Measurements from ENCODE around the gene EIF3A.
"Not testable (repeated sequence)": the region's sequence is repeated elsewhere in the genome, so short reads cannot be mapped to it uniquely, and the experiment has no call there.

EIF3A gene, protein sequence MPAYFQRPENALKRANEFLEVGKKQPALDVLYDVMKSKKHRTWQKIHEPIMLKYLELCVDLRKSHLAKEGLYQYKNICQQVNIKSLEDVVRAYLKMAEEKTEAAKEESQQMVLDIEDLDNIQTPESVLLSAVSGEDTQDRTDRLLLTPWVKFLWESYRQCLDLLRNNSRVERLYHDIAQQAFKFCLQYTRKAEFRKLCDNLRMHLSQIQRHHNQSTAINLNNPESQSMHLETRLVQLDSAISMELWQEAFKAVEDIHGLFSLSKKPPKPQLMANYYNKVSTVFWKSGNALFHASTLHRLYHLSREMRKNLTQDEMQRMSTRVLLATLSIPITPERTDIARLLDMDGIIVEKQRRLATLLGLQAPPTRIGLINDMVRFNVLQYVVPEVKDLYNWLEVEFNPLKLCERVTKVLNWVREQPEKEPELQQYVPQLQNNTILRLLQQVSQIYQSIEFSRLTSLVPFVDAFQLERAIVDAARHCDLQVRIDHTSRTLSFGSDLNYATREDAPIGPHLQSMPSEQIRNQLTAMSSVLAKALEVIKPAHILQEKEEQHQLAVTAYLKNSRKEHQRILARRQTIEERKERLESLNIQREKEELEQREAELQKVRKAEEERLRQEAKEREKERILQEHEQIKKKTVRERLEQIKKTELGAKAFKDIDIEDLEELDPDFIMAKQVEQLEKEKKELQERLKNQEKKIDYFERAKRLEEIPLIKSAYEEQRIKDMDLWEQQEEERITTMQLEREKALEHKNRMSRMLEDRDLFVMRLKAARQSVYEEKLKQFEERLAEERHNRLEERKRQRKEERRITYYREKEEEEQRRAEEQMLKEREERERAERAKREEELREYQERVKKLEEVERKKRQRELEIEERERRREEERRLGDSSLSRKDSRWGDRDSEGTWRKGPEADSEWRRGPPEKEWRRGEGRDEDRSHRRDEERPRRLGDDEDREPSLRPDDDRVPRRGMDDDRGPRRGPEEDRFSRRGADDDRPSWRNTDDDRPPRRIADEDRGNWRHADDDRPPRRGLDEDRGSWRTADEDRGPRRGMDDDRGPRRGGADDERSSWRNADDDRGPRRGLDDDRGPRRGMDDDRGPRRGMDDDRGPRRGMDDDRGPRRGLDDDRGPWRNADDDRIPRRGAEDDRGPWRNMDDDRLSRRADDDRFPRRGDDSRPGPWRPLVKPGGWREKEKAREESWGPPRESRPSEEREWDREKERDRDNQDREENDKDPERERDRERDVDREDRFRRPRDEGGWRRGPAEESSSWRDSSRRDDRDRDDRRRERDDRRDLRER (N-terminal part only)

DNA sequence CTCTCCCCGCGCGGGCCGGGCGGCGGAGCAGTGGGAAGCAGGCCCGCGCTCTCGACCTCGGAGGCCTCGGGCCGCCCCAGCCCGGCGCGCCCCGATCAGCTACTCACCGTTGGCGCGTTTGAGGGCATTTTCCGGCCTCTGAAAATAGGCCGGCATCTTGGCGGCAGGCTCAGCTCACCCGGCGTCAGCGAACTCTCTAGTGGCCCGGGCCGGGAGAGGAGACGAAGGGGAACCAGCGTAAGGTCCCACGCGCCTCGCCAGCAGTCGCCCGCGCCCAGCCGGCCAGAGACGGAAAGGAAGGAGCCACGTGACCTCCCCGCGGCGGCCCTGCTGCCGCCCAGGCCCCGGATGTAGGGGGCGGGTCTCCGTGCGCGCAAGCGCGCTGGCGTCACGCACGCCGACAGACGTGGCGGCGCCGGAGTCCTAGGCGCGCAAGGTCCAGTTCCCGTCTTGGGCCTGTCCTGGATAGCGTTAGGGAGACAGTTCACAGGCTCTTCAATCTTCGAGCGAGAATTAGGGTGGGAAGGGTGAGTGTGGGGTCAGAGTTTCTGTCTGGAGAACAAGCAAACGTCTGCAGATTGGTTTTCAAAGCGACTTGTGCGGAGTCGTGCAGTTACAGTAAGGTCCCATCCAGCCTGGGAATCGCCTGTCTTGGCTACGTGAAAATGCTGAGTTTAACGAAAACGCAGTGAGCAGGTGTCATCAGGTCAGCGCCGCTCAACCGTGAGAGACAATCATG, at the start of gene EIF3A:
TSS of gene EIF3A (minus strand) at position 297 of the 739 bp plus-strand sequence. CDS start at position 156, 141 bp downstream.
- DNase-seq = peak; percentile 75 to 89 (median 81)

- no peak for DNase-seq
Observed at GRCh38 chr10:119129721-119130120, 49.1 kb upstream of the EIF3A start.

GRCh38 chr10:119125942-119126341, 45.3 kb upstream of the EIF3A start:
- no peak for DNase-seq

GRCh38 chr10:119120875-119121274, 40.3 kb upstream of the EIF3A start:
- no peak for DNase-seq

- DNase-seq = no peak
Observed at GRCh38 chr10:119120413-119120867, 39.8 kb upstream of the EIF3A start.

DNA sequence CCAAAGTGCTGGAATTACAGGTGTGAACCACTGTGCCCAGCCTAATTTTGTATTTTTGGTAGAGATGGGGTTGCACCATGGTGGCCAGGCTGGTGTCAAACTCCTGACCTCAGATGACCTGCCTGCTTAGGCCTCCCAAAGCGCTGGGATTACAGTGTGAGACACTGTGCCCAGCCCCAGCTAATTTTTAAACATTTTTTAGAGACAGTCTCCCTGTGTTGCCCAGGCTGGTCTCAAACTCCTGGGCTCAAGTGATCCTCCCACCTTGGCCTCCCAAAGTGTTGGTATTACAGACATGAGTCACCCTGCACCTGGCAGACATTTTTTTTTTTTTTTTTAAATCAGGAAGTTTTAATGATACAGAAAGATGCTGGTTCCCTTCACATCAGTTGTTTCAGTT, 38.8 kb upstream of the EIF3A start:
- DNase-seq = no peak

DNA sequence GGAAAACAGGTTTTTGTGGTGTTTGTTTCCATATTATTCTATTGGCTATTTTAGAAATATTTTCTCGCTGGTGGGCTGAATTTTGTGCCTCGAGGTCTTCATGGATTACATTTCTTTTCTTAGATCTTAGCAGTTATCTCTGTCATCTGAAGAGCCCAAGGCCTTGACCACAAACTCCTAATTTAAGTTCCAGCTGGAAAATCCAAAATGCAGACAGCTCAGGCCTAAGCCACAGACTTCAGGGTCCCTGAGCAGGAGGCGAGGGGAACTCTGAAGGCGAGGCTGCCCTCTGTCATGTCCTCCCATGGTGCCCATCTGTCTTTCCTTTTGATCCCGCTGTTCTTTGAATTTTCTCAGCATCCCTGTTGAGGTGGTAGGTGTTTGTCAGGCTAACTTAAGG, 37.6 kb upstream of the EIF3A start:
- no peak for DNase-seq

DNA sequence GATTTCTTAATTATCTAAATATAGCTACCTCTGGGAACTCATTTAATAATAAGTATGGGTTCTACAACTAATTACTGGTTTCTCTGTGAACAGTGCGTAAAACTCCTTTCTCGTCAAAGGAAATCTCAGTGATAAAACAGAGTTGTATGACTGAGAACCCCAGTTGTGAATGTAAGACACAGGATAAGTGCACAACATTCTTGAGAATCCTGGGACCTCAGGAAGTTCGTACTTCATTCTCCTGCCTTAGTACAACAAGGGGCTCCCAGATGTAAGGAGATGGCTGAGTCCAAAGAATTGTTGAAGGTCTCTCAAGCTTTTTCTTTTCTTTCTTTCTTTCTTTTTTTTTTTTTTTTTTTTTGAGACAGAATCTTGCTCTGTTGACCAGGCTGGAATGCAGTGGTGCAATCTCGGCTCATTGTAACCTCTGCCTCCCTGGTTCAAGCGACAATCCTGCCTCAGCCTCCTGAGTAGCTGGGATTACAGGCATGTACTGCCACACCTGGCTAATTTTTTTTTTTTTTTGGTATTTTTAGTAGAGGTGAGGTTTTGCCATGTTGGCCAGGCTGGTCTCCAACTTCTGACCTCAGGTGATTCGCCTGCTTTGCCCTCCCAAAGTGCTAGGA, 35.8 kb upstream of the EIF3A start:
- DNase-seq = no peak

- DNase-seq = no peak
Observed at GRCh38 chr10:119115926-119116325, 35.3 kb upstream of the EIF3A start.

GRCh38 chr10:119113751-119114732, 33.4 kb upstream of the EIF3A start:
- no peak for DNase-seq

DNA sequence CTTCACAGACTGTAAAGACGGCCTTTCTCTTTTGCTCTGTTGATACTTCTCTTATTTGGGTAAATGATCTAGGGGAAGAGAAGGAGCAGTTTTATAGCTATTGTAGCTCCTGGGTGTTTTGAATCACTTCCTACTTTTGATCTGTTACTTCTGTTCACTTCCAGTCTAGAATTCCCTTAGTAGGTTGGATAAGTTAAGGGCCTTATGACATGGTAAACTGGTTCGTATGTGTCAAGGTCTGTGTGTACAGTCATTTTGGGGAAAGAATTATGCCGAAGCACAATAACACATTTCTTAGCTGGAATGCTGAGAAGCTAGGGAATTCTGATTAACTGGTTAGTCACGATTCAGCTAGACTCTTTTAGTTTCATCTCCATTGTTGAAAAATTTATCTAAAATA, 31.4 kb upstream of the EIF3A start:
- DNase-seq = no peak

DNA sequence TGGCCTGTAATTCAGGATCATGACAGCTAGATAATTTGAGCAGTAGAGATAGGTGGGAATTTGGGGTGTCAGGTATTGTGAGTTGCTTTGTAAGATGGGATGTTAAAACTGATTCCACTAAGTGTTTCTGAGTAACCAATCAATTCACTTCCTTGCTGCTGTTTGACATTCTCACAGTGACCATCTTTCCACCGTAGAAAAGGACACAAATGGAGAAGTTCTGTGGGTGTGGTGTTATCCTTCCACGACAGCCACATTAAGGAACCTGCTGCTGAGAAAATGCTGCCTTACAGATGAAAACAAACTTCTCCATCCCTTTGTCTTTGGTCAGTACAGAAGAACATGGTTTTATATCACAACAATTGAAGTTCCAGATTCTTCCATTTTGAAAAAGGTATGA, 27.2 kb upstream of the EIF3A start:
- not testable (repeated sequence) for DNase-seq

DNA sequence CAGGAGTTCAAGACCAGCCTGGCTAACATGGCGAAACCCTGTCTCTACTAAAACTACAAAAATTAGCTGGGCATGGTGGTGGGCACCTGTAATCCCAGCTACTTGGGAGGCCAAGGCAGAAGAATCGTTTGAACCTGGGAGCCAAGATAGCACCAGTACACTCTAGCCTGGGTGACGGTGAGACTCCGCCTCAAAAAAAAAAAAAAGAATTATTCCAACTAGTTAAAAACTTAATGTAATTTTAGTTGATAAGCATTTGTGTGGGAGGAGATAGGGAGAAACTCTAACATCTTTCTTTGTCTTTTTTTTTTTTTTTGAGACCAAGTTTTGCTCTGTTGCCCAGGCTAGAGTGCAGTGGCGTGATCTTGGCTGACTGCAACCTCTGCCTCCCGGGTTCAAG, 26.5 kb upstream of the EIF3A start:
- DNase-seq = not testable (repeated sequence)

DNA sequence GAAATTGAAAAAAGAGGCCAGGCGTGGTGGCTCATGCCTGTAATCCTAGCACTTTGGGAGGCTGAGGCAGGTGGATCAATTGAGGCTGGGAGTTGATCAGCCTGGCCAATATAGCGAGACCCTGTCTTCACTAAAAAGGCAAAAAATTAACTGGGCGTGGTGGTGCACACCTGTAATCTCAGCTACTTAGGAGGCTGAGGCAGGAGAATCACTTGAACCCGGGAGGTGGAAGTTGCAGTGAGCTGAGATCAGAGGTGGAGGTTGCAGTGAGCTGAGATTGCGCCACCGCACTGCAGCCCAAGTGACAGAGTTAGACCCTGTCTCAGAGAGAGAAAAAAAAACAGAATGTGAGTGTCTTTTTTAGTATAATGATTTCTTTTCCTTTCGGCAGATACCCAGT, 25.3 kb upstream of the EIF3A start:
- not testable (repeated sequence) for DNase-seq

DNA sequence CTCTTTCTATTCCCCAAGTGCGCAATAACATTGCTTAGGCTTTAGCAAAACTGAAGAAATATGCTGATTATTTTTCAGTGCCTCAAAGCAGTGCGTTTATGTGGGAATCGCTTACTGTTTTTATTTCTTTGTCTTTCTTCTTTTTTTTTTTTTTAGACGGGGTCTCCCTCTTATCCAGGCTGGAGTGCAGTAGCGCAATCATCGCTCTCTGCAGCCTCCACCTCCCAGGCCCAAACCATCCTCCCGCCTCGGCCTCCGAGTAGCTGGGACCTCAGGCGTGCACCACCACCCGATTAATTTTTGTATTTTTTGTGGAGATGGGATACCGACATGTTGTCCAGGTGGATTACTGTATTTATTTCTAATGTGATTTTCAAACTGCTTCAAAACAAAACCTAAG, 24.5 kb upstream of the EIF3A start:
- no peak for DNase-seq

DNA sequence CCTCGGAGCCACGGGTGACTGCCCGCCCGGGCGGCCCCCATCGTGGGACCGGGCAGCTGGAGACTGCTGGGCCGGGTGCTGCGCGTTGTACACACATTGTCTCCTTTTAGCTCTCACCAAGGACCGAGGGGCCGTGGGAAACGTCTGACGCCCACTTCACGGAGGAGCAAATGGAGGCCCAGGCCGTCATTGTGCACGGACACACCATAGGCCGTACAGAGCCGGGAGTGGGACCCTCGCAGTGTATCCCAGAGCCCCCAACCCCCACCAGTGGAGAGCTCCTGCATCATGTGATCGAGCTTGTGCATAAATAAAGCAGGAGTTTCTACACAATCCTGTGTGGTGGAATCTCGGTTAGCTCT, 24.0 kb upstream of the EIF3A start:
- DNase-seq = peak in 1 of 4 experiments; percentile 4

DNA sequence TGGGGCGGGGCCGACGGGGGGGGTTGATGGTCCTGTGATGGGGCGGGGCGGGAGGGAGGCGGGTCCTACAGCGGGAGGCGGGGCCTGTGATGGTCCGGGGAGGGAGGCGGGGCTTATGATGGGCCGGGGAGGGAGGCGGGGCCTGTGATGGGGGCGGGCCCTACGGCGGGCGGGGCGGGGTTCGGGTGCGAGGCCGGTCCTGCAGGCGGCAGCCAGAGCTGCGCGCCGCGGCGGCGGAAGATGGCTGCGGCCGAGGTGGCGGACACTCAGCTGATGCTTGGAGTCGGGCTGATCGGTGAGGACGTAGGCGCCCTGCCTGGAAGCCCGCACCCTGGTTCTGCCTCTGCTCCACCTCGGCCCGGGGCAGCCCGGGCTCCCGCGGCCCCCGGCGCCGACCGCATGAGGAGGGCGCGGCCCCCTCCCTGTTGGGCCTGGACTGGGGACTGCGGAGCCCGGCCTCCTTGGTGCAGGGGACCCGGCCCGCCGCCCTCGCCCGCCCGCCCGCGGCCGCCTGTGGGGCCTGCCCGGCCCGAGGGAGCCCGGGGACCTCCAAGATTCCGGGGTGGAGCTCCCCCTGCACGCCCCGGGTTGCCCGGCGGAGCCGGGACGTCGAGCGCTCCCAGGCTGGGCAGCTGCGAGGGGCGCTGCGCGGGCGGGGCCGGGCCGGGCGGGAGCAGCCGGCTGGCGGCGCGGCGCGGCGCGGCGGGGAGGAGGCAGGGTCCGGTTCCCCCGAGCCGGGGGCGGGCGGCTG, 23.5 kb upstream of the EIF3A start, which contains the start of gene DENND10:
TSS of gene DENND10 (plus strand) at position 211 of the 751 bp plus-strand sequence. CDS start at position 241, 30 bp downstream.
- peak; percentile 62 to 74 (median 66) for DNase-seq

DNA sequence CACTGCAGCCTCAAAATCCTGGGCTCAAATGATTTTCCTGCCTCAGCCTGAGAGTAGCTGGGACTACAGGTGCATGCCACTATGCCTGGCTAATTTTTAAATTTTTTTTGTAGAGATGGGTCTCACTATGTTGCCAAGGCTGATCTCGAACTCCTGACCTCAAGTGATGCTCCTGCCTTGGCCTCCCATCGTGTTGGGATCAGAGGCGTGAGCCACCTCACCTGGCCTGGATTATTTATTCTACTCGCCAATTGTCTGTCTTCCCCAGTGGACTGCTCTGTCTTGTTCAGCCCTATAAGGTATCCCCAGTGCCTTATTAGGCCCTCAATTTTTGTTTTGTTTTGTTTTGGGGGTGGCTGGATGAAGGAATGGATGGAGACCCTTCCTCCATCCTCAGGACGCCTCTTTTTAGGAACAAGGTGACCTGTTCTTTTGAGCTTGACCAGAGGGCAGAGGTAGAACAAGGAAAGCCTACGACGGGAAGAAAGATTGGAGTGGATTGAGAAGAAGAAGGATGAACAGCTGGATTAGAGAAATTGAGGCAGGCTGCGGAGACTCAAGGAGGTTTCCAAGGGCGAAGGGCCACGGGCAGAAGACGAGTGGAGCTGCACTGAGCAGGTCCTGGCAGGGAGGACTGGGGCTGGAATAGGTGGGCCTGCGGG, 22.8 kb upstream of the EIF3A start:
- DNase-seq = no peak
